NCI-H82 (cell line): ENCODE results near the gene PLOD1.
"Not testable (repeated sequence)": the region's sequence is repeated elsewhere in the genome, so short reads cannot be mapped to it uniquely, and the experiment has no call there.

Experiments
- DNase-seq: peaks from one replicate; lab custom pipeline; 2025; lab: John Stamatoyannopoulos, UW

The PLOD1 gene

GRCh38 chr1:11912482-11913216, 21.9 kb upstream of the PLOD1 start:
- not testable (repeated sequence) for DNase-seq

GRCh38 chr1:11913291-11913690, 21.2 kb upstream of the PLOD1 start:
- DNase-seq, result no peak

- no peak for DNase-seq
These were observed 20.5 kb upstream of the PLOD1 start for GRCh38 chr1:11914024-11914423.

- no peak for DNase-seq
These were observed 15.6 kb upstream of the PLOD1 start for GRCh38 chr1:11918799-11919519.

- no peak for DNase-seq
These were observed 14.9 kb upstream of the PLOD1 start for GRCh38 chr1:11919621-11920020.

- DNase-seq, result no peak
These were observed 14.1 kb upstream of the PLOD1 start for GRCh38 chr1:11920239-11920903.

- no peak for DNase-seq
These were observed 13.5 kb upstream of the PLOD1 start for GRCh38 chr1:11921022-11921421.

GRCh38 chr1:11923069-11923826, 11.3 kb upstream of the PLOD1 start:
- no peak for DNase-seq

GRCh38 chr1:11923827-11924113, 10.7 kb upstream of the PLOD1 start:
- no peak for DNase-seq

- no peak for DNase-seq
These were observed 10.0 kb upstream of the PLOD1 start for GRCh38 chr1:11924334-11925195.

- DNase-seq, result not testable (repeated sequence)
These were observed 9.2 kb upstream of the PLOD1 start for GRCh38 chr1:11925196-11925937.

- no peak for DNase-seq
These were observed 8.6 kb upstream of the PLOD1 start for GRCh38 chr1:11925938-11926292.

- DNase-seq, result no peak
These were observed 6.5 kb upstream of the PLOD1 start for GRCh38 chr1:11927866-11928592.

GRCh38 chr1:11929849-11930248, 4.7 kb upstream of the PLOD1 start:
- DNase-seq, result no peak

- DNase-seq, result peak; percentile 78
These were observed 3.7 kb upstream of the PLOD1 start for GRCh38 chr1:11930571-11931445.

- no peak for DNase-seq
These were observed 2.7 kb upstream of the PLOD1 start for GRCh38 chr1:11931845-11932244.

- no peak for DNase-seq
These were observed 518 bp downstream of the PLOD1 start for GRCh38 chr1:11935057-11935412.

GRCh38 chr1:11935733-11936132, 1.2 kb downstream of the PLOD1 start:
- DNase-seq, result not testable (repeated sequence)
